DMS53 (cell line): Measurements from ENCODE around the gene CFLAR.
A peak's percentile ranks its signal among the peaks of the same experiment; 100 is the strongest.
"Not testable (repeated sequence)": the region's sequence is repeated elsewhere in the genome, so short reads cannot be mapped to it uniquely, and the experiment has no call there.

Experiments
- DNase-seq: peaks from one replicate; lab custom pipeline; 2025; lab: John Stamatoyannopoulos, UW

The CFLAR gene

GRCh38 chr2:201116115-201116958 lies at the start of gene CFLAR:
Gene CFLAR (plus strand): TSS chr2:201116164. CDS start chr2:201129866, 13,702 bp downstream.
- DNase-seq = peak; percentile 93

- peak; percentile 65 for DNase-seq
Measured at GRCh38 chr2:201070948-201071478, 45.0 kb upstream of the CFLAR start.

GRCh38 chr2:201071479-201072200 lies 44.3 kb upstream of the CFLAR start, which contains the start of the genes HYCC2 and NDUFB3:
Gene HYCC2 (minus strand): TSS chr2:201071671. CDS start chr2:201024009, 47,662 bp downstream.
Gene NDUFB3 (plus strand): TSS chr2:201072001. CDS start chr2:201078883, 6,882 bp downstream.
- DNase-seq = peak; percentile 98

DNA sequence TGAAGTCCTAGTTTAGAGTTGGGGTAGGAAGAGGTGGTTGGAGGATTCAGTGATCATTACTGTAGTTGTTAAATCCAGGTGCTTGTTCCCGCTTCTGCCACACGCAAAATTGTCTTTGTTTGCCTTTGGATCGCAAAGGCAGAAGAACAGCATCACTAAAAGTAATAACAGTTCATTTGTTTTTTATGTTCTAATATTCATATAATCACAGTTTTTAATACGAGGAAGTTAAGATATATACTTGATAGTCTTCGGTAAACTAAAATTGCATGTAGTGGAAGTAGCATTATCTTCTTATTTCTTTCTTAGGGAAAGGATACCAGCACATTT lies 43.8 kb upstream of the CFLAR start:
- DNase-seq = no peak

DNA sequence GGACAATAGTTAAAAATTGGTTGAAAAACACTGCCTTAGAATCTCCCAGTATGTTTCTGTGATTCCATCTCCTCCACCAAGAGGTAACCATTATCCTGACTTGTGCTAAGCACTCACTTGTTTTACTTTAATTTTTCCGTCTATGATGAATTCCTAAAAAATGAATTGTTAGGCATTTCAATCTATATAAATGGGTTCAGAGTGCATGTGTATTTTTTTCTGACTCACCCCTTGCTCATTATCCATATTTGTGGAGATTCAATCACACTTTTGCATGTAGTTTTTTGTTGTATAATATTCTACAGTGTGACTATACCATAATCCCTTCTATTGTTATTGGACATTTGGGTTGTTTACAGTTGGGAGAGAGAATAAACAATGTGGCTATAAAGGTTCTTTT lies 42.9 kb upstream of the CFLAR start:
- DNase-seq = no peak

- DNase-seq = no peak
Measured at GRCh38 chr2:201074996-201075395, 41.0 kb upstream of the CFLAR start.

DNA sequence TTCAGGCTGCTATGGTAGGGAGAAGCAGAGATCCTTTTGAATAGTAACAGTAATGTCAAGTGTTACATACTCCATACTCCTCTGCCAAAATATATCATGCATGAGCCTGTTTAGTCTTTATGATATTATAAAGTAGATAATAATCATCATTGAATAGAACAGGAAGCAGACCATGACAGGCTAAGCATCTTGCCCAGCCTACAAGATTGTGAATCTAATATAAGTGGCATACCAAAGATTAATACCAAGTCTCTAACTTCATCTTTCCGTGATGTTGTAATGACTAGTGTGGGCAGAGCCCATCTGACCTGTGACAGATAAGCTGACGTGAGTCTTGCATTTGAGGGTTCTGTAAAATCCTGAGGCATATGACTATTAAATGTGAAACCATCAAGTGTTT lies 31.1 kb upstream of the CFLAR start:
- DNase-seq = no peak

- DNase-seq = no peak
Measured at GRCh38 chr2:201090574-201090973, 25.4 kb upstream of the CFLAR start.

DNA sequence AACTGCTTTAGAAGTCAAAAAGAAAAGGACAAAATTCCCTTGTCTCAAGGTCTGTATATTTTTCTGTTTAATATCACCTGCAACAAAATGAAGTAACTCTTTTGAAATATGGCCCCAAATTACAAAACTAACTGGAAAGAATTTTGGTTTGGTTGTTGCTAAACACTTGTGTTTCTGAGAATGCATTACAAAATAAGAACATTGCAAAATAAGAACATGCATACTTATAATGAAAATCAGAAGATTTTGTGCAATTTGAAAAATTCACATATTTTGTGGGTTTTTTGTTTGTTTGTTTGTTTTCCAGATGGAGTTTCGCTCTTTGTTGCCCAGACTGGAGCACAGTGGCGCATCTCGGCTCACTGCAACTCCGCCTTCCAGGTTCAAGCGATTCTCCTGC lies 22.4 kb upstream of the CFLAR start:
- no peak for DNase-seq

DNA sequence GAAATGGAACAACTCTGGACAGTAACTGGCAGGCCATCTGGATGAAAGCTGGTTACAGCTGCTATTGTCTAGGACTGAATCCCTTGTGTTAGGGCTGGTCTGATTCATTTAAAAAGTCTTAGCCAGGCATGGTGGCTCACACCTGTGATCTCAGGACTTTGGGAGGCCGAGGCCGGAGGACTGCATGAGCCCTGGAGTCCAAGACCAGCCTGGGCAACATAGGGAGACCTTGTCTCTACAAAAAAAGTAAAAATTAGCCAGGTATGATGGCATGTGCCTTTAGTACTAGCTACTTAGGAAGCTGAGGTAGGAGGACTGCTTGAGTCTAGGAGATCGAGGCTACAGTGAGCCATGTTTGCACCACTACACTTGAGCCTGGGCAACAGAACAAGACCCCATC lies 15.5 kb upstream of the CFLAR start:
- no peak for DNase-seq

DNA sequence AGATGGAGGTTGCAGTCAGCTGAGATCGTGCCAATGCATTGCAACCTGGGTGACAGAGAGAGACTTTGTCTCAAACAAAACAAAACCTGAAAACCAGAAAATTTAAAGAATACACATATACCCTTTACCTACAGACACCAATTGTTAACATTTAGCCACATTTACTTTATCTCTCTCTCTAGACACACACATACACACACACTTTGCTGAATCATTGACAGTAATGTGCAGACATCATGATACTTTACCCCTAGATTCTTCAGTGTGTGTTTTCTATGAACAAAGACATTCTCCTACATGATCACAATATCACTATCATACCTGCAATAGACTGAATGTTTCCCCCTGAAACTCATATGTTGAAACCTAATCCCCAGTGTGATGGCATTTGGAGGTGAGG lies 10.2 kb upstream of the CFLAR start:
- DNase-seq = no peak

DNA sequence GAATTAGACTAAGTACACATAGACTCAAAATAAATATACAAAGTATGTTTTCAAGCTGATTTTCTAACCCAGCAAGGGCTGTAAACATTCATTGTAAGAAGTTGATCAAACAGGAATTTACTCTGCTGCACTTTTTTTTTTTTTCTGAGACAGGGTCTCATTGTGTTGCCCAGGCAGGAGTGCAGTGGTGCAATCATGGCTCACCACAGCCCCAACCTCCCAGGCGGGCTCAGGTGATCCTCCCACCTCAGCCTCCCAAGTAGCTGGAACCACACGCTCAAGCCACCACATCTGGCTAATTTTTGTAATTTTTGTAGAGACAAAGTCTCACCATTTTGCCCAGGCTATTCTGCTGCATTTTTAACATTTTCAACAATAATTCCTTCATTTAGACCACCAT lies 8.3 kb upstream of the CFLAR start:
- no peak for DNase-seq

DNA sequence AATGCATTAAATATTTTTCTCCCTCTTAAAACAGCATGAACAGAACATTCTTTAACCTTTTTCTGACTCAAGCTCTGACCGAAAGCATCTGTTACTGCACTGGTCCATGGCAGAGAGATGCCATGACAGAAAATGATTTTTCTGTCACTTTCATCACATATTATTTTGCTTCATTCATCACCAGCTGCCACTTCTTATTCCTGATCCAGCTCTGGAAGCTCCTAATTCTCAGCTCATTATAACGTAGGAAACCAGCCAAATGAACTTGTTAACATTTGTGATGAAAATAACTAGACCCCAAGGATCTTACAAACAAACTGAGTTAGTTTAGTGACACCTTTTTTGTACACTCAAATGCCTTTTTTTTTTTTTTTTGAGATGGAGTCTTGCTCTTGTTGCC lies 7.6 kb upstream of the CFLAR start:
- no peak for DNase-seq

DNA sequence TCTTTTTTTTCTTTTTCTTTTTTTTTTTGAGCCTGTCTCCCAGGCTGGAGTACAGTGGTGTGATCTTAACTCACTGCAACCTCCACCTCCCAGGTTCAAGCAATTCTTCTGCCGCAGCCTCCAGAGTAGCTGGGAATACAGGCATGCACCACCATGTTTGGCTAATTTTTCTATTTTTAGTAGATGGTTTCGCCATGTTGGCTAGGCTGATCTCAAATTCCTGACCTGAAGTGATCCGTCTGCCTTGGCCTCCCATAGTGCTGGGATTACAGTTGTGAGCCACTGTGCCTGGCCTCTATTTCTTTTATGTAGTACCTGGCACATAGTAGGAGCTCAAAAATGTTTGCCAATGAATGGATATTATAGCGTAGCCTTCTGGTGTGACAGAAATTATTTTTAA lies 6.8 kb upstream of the CFLAR start:
- DNase-seq = no peak

DNA sequence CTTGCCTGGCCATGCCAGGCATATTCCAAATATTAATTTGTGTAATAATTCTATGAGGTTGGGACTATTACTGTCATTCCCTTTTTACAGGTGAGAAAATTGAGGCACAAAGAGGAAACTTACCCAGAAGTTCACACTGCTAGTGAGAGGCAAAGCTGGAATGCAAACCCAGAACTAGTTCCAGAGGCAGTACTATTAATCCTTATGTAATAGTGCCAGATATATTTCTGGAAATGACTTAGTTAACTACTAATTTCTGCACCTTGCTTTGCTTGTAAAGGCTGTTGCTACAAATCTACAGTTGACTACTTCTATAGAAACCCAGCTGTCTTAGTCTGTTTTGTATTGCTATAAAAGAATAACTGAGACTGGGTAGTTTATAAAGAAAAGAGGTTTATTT lies 5.3 kb upstream of the CFLAR start:
- DNase-seq = no peak

GRCh38 chr2:201111096-201111495 lies 4.9 kb upstream of the CFLAR start:
- no peak for DNase-seq

- no peak for DNase-seq
Measured at GRCh38 chr2:201114350-201114749, 1.6 kb upstream of the CFLAR start.

DNA sequence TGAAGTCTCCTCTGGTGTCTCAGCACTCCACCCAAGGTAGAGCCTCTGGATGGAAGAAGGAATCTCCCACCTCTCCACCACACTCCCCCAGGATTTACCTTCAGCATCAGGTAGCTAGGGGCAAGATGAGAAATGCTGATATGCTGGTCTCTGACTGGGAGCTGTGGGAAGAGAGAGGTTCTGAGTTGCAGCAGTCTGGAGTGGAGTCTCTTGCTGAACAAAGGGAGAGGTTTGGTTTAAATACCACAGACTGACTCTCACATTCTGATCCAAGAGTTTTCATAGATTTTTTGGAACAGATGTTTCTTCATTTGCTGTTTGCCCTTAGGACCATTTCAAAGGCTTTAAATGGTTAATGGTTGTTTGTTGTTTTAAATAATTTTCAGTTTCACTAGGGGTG lies 1.1 kb upstream of the CFLAR start:
- peak; percentile 32 for DNase-seq

DNA sequence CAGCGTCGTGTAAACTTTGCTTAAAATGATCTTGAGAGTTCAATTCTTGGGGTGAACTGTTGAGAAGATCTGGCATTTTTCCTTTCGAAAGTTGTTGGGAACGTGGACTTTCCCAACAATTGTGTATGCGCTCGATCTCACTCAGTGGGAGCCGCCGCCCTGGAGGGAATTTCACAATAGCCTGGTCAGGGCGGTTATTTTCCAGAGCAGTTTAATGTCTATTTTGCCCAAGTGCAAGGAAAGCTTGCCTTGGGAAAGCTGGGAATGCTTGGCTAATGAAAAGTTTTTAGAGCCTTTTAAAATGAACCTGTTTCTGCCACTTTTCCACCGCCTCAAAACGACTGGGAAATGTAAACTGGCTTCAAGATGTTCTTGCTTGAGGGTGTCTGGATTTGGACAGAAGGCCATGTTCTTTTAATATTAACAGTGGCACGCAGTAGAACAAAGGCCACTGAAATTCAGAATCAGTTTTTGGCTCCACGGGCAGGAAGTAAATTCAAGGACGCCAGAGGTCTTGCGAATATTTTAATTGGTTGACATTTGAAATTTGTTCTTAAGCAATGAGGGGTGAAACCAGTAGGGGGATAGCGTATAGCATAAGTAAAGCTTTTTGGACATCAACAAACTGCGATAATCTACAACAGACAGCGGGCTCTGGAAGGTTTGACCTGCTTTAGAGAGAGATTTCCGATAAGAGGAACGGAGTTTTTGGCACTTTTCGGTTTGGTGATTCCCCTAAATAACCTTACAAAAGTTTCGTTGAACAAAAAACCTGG lies 1.2 kb downstream of the CFLAR start:
- peak; percentile 74 for DNase-seq

GRCh38 chr2:201117735-201118094 lies 1.8 kb downstream of the CFLAR start:
- DNase-seq = not testable (repeated sequence)

- peak; percentile 60 for DNase-seq
Measured at GRCh38 chr2:201118121-201118960, 2.4 kb downstream of the CFLAR start.
